Endometrial microvascular endothelial cells (primary cell): ENCODE data around the gene IMMP2L. TPM values are rescaled to one million over a fixed set of nuclear protein-coding genes. Genes with fewer than 3 reads are reported as not detected.
"Not testable (repeated sequence)": the region's sequence is repeated elsewhere in the genome, so short reads cannot be mapped to it uniquely, and the experiment has no call there.

ENCODE experiments used
- in situ Hi-C: cut with HindIII; loops from 2 replicates; pipeline ENCODE4 v1.10.0; 2017; ENCODE audit warnings: low sequenced_read_pairs, low pct_unique_long_range_greater_than_20kb; ENCODE audit errors: inconsistent ontology term
- total RNA-seq: library from RNA; depleted of rRNA; stranded (reverse); fragments of >200 nt; gene quantifications from one replicate; pipeline ENCODE4 v1.2.3, GENCODE V29; 2015; ENCODE audit errors: inconsistent ontology term

IMMP2L gene
- total RNA-seq, 1 donor from 2014 or later = 1.6 TPM

DNA sequence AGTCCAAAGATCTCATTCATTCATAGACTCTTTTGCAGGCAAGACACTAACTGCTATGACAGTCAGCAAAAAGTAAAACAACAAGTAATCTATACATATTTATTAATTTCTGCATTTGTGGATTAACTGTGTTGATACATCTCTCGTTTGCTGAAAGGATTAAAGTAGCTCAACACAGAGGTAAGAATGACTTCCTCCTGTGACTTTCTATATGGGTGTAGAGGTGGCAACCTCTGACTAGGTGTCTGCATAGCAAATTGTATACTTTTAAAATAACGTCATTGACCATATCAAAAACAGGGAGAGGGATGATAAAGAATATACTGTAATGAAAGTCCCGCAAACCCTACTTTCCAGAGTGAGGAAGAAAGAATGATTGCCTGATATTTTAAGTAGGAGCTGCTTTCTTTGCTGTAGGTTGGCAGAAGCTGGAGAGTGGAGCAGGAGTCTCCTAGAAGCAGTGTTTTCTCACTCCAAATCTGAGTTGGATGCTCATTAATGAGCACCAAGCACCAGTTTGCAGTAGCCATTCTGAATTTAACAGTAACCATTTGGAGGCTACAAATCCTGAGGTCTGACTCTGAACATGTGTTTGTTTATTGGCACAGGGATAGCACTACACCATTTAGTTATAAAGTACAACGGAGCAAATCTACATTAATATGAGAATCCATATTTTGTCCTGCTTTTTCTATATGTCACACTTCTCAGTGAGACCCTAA lies 480.6 kb downstream of the IMMP2L start:
- in situ Hi-C loops = no loop called here

DNA sequence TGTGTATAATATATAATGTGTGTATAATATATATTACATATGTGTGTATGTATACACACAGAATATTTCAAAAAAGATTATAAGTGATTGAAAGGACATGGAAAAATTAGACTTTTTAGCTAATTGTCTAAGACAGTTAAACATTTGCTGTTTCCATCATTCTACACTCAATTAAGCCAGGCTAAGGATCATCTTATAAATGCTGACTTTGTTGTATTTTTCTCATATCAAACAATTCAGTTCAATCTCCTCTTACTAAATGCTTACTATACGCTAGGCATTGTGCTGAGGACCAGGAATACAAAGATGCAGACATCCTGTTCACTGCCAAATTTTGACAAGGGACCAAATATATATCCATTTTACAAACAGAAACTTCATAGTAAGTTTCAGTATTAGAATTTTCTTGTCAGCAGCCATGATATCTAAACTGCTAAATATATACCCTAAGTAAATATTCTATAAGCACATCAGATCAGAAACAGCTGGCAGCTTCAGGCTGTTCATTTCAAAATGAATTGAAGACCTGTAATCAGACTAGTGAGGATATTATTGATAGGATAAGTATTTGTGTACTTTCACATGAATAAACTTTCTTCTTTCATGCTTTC lies 481.7 kb downstream of the IMMP2L start:
- in situ Hi-C loops = no loop called here

DNA sequence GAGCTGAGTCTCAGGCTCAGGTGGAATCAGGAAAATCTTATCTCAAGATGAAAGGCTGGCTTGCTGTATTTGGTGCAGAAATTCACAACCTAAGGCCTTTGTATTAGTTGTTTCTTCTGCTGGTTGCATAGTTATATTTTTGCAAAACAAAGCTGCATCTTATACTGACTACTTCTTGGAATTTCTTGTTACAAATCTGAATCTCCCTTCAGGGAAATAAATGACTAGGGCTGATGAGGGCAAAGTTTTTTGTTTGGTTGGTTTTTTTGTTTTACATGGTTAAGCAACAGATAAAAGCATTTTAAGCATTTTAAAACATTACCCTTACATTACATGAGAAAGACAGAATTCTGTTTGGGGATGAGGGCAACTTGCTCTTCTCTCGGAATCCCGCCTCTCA lies 485.3 kb downstream of the IMMP2L start:
- in situ Hi-C loops = no loop called here

DNA sequence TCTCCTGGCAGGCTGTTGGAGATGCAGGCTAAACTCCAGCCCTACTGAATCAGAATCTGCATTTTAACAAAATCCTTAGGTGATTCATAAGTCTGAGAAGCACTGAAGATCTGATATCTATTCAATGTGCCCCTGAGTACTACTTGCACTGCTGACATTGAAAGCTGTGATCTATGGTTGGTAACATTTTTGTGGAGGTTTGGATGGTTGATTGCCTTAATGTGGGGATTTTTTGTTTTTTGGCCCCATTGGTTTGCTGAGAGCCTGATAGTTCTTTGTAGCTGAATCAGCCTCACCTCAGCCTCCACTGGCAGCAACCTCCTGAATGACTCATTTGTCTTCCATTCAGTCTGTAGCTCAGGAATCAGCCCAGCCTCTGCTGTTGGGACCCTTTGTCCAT lies 486.1 kb downstream of the IMMP2L start:
- in situ Hi-C loops = no loop called here

DNA sequence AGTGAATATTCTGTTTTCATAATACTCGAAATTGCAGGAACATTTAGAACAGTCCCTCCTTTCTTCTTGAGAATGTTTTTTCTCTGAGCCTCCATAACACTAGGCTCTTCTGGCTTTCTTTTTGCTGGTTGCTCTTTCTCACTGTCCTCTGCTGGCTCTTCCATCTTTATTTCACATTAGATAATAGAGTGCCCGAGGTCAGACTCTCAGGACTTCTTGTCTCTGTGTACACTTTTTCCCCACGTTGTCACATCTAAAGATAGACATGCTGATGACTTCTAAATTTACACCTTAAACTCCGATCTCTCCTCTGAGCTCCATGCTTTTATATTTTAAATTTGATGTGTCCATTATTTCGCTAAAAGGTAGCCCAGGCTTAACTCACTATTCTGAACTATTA lies 486.8 kb downstream of the IMMP2L start:
- in situ Hi-C loops = no loop called here

DNA sequence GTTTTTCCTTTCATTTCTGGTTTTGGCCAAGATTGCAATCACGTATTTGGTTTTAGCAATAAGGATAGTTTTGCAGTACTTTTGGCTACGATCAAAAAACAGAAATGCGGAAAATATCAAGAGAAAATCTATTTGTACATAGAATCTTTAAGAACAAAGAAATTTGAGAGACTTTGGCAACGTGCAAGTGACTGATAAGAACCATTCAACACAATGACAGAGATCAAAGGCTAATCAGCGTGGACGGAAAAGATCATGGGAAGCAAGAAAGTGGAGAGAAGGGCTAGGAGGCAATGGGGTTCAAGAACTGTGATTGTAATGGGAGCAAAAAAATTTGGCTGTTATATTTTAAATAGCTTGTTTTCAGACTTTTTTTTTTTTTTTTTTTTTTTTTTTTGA lies 487.5 kb downstream of the IMMP2L start:
- in situ Hi-C loops = no loop called here

DNA sequence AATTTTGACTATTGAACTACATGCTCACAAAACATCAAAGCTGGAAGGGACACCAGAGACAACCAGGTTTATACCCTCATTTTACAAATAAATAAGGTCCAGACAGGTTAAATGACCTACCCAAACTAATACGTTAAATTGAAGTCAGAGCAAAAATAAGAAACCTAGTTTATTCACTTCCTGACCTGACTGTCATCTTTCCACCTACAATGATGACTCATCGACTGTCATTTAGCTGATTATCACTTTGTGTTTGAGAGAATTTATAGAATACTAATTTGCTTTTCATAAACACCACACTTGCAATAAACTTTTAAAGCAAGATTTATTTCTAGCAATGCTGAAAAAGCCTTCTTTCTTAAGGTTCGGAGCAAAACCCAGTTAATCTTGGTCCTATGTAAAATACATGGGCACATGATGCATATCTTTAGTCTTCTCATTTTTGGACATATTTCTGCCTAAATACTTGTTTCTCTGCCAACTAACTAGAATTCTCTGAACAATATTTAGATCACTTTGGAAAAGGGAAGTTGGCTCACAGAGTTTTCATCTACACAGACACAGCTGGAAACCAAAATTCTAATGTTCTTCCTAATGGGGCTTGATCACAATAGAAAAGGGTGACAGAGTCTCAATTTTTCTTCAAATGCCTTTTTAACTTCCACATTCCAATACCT lies 488.1 kb downstream of the IMMP2L start:
- in situ Hi-C loops = no loop called here

DNA sequence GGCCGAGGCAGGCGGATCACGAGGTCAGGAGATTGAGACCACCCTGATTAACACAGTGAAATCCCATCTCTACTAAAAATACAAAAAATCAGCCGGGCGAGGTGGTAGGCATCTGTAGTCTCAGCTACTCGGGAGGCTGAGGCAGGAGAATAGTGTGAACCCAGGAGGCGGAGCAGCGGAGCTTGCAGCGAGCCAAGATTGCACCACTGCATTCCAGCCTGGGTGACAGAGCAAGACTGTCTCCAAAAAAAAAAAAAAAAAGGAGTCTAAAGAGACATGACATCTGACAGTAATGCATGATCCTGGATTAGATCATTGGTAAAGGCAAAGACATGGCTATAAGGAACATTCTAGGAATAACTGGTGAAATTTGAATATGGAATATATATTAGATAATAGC lies 489.6 kb downstream of the IMMP2L start:
- in situ Hi-C loops = not testable (repeated sequence)

DNA sequence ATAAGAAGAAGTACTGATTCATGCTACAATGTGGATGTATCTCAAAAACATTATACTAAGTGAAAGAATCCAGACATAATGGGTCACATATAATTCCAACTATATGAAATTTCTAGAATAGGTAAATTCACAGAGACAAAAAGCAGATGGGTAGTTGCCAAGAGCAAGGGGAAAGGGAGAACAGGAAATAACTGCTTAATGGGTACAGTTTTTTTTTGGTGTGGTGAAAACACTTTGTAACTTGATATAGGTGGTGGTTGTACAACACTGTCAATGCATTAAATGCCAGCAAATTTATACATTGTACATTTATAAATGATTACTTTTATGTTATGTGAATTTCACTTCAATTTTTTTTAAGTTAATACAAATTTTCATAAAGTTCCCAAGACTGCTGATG lies 490.7 kb downstream of the IMMP2L start:
- in situ Hi-C loops = no loop called here

DNA sequence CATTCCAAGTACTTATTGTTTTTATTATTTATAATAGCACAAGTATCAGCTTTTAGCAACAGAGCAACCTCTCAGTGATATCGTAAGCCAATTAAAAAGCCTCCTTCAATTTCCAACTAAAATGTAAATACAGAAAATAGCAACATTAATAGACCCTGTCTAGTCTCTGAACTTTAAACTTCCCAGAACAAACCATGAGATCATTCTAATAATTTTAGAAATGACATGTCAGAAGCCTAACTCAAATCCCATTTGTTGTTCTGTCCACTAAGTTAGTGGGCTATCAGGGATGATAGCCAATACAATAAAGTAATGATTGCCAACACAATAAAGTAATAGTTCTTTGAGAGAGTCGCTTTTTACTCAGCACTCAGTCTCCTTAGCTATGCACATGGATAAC lies 493.7 kb downstream of the IMMP2L start:
- in situ Hi-C loops = no loop called here

DNA sequence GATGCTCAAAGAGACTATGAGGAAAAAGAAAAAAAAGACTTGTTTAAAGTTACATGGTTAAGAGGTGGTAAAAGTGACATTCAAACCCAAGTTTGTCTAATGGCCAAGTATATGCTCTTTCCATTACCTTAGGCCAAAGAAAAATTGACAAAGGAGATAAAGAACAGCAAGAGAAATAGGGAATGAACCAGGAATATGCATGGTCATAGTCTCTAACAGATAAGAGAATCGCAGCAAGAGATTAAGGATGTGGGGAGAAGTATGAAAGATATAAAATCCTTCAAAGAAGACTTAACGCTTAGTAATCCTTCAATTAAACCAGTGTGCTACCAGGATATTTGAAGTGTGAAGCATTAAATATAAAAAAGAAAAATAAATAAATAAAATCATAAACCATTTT lies 494.6 kb downstream of the IMMP2L start:
- in situ Hi-C loops = no loop called here

DNA sequence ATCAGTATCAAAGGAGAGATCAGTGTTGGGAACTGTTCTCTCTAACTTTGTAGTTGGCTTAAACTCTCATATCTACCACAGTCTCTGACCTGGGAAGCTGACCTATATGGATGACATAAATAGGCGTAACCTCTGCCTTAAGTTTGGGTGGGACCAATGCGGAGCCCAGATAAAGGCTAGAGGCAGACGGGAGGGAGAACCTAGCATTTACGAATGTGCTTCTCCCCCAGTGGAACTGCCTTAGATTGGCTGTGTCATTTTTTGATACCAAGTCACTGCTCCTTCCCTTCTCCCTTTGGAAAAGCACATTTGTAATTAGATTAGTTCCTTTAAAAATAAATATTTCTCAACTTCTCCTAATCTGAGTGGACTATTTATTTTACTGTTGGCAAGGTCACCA lies 495.0 kb downstream of the IMMP2L start:
- in situ Hi-C loops = no loop called here

DNA sequence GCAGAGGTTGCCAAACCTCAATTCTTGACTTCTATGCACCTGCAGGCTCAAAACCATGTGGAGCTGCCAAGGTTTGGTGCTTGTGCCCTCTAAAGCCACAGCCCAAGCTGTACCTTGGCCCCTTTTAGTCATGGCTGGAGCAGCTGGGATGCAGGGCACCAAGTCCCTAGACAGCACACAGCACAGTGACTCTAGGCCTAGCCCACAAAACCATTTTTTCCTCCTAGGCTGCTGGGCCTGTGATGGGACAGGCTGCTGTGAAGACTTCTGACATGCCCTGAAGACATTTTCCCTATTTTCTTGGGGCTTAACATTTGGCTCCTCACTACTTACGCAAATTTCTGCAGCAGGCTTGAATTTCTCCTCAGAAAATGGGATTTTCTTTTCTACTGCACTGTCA lies 499.1 kb downstream of the IMMP2L start:
- in situ Hi-C loops = no loop called here

DNA sequence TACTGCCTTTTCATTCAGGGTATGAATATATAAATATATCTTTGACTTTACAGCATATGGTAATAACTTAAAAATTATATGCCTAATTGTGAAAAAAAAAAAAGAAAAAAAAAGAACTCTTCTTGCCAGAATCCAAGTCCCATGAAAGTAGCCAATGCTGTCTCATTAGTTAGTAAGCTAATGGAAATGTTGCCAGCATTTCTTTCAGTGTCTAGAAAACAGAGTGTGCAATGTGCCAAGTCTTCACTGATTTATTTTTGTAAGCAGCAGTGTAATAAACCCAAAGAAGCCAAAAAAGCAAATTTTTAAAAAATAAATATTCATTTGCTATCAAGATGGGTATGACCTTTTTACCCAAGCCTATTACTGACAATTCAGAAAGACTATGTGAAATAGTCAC lies 502.5 kb downstream of the IMMP2L start:
- in situ Hi-C loops = no loop called here

DNA sequence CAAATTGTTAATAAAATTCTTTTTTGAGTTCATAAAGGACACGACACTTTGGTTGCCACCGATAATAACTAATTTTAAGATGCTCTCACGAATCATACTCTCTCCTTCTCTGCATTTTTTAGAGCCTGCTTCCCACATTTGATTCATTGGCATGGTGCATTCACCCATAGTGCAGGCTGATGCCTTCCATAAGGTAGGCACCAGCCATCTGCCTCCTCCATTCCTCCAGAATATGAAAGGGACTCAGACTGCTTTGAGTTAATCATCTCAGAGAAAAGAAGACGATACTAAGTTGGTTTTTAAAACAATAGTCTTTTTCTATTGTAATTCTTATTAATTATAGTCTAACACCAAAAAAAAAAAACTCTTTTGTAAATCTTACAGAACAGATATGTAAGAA lies 505.2 kb downstream of the IMMP2L start:
- in situ Hi-C loops = no loop called here

DNA sequence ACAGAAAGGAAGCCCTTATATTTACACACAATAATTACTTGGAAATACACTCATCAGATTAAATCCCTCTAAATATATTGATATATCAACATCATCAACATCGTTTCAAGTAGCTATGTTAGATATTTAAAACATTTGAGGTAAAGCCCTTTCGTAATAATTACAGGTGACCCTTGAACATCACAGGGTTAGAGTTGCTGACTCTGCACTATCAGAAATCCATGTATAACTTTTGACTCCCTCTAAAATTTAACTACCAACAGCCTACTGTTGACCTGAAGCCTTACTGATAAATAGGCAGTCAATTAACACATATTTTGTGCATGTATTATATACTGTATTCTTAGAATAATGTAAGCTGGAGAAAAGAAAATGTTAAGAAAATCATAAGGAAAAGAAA lies 505.9 kb downstream of the IMMP2L start:
- in situ Hi-C loops = no loop called here

DNA sequence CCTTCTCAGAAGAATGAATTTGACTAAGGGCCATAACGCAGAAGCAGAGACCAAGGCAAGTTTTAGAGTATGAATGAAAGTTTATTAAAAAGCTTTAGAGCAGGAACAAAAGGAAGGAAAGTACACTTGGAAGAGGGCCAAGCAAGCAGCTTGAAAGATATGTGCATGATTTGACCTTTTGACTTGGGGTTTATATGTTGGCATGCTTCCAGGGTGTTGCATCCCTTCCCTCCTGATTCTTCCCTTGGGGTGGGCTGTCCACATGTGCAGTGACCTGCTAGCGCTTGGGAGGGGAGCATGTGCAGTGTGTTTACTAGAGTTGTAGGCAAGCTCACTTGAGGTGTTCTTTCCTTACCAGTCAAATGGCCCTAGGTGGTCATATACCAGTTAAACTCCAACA lies 509.3 kb downstream of the IMMP2L start:
- in situ Hi-C loops = no loop called here

DNA sequence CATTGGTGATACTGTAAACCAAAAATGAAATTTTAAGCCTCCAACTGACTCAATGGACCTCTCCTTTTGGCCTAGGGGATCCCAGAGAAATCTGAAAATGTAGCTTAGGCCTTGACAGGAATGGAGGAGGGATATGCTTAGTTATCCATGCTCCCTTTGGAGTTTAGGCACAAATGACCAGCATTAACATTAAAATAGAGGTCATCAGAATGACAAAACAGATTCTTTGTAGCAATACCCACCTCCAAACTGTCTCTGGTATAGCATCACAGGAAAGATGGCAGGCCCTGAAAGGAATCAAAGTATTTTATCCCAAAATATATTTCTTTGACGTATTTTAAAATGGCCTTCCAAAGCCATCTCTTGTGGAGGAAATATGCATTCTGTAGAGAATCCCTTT lies 510.5 kb downstream of the IMMP2L start:
- in situ Hi-C loops = no loop called here

DNA sequence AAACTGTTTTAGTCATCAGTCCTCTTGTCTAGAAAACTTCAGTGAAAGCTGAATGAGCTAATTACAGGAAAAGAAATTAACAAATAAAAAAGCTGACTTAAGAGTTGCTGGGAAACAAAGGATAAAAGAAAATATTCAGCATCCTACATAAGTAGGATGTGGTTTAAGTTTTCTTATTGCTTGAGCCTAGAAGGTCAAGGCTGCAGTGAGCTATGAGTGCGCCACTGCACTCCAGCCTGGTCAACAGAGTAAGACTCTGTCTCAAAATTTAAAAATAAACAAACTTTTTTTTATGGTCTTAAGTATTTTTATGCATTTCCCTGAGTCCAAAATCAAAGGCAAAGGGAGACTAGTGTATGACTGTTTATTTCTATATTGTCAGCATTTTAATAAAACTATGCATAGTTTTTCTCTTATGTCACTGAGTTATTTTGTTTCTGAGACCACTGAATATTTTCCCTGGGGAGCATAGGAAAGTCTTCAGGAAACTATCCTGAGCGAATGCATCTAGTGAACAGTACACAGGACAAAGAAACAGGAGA lies 511.3 kb downstream of the IMMP2L start:
- in situ Hi-C loops = no loop called here
